Erythroblast (primary cell): ENCODE measurements around the gene SYNPO.

Experiments
- DNase-seq, 2 experiments: peaks; one replicate each; lab custom pipeline; 2025; lab: John Stamatoyannopoulos, UW
- GATA1 ChIP-seq: IDR thresholded peaks from 2 replicates; pipeline ENCODE4 v1.6.1; 2011; ENCODE audit warnings: low read depth, mild to moderate bottlenecking, control low read depth, low read length, moderate library complexity
- POLR2A ChIP-seq: IDR thresholded peaks from 2 replicates; pipeline ENCODE4 v1.6.1; 2011; ENCODE audit warnings: mild to moderate bottlenecking, low read length

Gene SYNPO

GRCh38 chr5:150636391-150637244, 3.8 kb upstream of the SYNPO start:
- no peak for DNase-seq

GRCh38 chr5:150637245-150638052, 3.0 kb upstream of the SYNPO start:
- no peak for TF ChIP-seq GATA1
- TF ChIP-seq POLR2A, result no peak
- no peak for DNase-seq

More at GRCh38 chr5:150636391-150637244, 3.8 kb upstream of the SYNPO start:
- TF ChIP-seq GATA1 (no peak), POLR2A (no peak)

- TF ChIP-seq GATA1, result no peak
- TF ChIP-seq POLR2A, result no peak
- DNase-seq, result no peak
Observed at GRCh38 chr5:150638053-150638444, 2.4 kb upstream of the SYNPO start.

GRCh38 chr5:150638488-150639376, 1.7 kb upstream of the SYNPO start:
- DNase-seq, result no peak
- no peak for TF ChIP-seq POLR2A
- TF ChIP-seq GATA1, result no peak

- DNase-seq, result no peak
- TF ChIP-seq GATA1 (no peak), POLR2A (no peak)
Observed at GRCh38 chr5:150639377-150639692, 1.1 kb upstream of the SYNPO start.

- no peak for DNase-seq
- TF ChIP-seq GATA1 (no peak), POLR2A (no peak)
Observed at GRCh38 chr5:150639751-150640150, 709 bp upstream of the SYNPO start.

- no peak for DNase-seq
- TF ChIP-seq GATA1 (no peak), POLR2A (no peak)
Observed at GRCh38 chr5:150641006-150641570, 628 bp downstream of the SYNPO start.

GRCh38 chr5:150641824-150642566, 1.5 kb downstream of the SYNPO start:
- no peak for TF ChIP-seq POLR2A
- no peak for TF ChIP-seq GATA1
- DNase-seq, result no peak

GRCh38 chr5:150642567-150642927, 2.1 kb downstream of the SYNPO start:
- TF ChIP-seq POLR2A (no peak), GATA1 (no peak)
- DNase-seq, result no peak

- no peak for TF ChIP-seq GATA1
- TF ChIP-seq POLR2A, result no peak
- DNase-seq, result no peak
Observed at GRCh38 chr5:150642991-150643710, 2.7 kb downstream of the SYNPO start.

GRCh38 chr5:150644058-150644457, 3.6 kb downstream of the SYNPO start:
- DNase-seq, result no peak
- TF ChIP-seq POLR2A (no peak), GATA1 (no peak)

GRCh38 chr5:150644514-150644913, 4.1 kb downstream of the SYNPO start:
- TF ChIP-seq GATA1, result no peak
- no peak for TF ChIP-seq POLR2A
- DNase-seq, result no peak
